GM18517 (cell line): Measurements from ENCODE around the gene TBC1D5.

Experiments
- ATAC-seq: cut with Tn5 transposase; IDR thresholded peaks from one replicate; pipeline ENCODE4 v1.9.1; 2021; ENCODE audit warnings: mild to moderate bottlenecking, moderate library complexity; ENCODE audit not compliant: unreplicated experiment

TBC1D5 gene

DNA sequence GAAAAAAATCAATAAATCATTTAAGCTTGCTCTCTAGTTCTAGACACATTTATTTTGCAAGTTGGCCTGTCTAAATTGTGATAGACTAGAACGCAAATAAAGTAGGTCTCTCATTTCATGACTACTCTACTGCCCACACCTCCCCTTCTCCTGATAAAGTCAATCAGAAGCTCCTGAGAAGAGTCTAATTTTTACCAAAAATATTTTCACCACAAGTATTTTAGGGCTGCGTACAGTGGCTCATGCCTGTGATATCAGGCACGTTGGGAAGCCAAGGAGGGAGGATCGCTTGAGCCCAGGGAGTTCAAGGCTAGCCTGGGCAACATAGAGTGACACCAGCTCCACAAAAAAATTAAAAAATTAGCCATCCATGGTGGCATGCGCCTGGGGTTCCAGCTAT lies 136.5 kb downstream of the TBC1D5 start:
- ATAC-seq: no peak

DNA sequence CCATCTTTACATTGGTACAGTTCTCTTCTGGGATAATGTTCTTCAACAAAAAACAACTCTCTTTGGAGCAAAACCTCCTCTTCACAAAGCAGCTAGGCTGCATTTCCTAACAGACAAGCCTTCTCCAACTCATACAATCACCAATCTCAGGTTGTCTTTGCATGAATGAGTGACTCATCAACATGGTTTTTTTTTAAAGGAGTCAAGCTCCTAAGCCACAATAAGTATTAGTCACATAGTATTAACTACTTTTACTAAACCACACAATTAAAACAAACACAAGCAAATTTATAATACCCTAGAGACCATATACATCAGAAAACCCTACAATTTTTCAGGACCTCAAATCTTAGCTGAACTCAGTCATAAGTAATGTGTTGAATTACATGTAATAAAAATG lies 137.4 kb downstream of the TBC1D5 start:
- no peak for ATAC-seq

DNA sequence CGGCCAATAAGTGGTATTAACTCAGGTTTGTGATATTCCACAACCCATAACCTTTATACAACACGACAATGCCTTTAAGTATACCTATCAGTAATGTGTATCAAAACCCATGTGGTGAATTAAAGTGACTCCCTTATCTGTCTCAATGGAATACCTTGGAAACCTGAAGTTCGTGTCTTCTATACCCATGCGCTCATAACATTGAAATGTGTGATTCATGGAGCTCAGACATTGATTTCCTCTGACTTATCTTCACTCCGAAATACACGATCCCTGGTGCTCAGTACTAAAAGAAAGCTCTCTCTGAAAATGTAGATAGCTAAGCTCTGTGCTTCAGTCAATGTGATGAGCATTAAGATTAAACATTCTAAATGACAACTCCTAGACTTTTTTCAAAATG lies 140.3 kb downstream of the TBC1D5 start:
- ATAC-seq: no peak

DNA sequence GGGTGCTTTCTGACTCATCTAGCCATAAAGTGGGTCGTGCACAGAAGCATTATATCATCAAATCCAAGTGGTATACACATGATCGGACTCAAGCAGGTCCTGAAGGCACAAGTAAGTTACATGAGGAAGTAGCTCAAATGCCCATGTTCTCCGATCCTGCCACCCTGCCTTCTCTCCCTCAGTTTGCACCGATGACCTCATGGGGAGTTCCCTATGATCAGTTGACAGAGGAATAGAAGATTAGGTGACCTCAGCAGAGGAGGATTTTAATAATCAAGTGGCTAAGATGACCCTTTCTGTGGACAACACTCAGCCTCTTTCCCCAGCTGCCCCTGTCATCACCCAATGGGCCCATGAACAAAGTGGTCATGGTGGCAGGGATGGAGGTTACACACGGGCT lies 149.5 kb downstream of the TBC1D5 start:
- no peak for ATAC-seq

DNA sequence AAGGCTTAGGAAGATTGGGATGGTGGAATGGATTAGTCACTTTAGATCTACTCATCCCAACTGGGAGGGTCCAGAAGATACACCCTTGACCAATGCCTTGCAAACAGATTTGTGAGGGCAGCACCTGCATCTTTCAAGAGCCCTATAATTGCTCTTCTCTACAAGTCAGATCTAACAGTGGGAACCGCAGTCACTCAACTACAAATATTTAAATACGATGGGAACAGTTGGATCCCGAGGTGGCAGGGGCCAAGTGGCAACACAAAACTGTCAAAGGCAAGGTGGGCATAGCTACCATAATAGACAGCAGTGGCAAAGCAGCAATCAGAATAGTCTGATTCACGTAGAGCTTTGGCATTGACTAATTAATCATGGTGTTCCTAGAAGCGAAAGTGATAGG lies 152.0 kb downstream of the TBC1D5 start:
- ATAC-seq: no peak

DNA sequence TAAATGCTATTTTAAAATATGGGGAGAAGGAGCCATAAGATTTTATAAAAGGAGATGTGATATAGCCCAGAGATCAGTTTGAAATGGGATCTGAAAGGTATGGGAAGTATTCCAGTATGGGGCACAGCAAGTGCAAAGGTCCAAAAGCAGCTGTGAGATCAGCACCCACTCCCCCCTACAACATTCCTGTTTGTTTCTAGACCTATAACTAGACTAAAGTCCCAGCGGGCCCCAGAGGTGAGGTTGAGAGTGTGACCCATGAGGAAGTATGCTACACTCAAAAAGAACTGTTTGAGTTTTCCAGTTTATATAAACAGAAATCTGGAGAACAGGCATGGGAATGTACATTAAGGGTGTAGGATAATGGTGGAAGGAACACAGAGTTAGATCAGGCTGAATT lies 152.5 kb downstream of the TBC1D5 start:
- ATAC-seq: no peak

DNA sequence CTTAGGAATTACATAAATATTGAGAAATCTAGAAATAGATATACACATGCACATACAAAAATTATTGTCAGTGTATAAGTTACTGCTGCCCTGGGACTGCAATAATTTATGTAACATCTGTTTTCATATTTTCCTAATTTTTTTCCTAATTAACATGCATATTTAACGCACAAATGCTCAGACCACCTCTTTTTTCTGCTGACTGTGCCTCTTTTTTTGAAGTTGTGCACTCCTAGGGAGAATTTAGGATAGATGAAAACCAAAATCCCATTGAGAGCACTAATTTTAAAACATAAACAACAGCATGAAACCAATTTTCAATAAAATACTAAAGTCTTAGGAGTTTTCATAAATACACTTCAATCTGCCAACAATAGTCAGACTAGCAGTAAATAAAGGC lies 154.0 kb downstream of the TBC1D5 start:
- ATAC-seq: no peak

DNA sequence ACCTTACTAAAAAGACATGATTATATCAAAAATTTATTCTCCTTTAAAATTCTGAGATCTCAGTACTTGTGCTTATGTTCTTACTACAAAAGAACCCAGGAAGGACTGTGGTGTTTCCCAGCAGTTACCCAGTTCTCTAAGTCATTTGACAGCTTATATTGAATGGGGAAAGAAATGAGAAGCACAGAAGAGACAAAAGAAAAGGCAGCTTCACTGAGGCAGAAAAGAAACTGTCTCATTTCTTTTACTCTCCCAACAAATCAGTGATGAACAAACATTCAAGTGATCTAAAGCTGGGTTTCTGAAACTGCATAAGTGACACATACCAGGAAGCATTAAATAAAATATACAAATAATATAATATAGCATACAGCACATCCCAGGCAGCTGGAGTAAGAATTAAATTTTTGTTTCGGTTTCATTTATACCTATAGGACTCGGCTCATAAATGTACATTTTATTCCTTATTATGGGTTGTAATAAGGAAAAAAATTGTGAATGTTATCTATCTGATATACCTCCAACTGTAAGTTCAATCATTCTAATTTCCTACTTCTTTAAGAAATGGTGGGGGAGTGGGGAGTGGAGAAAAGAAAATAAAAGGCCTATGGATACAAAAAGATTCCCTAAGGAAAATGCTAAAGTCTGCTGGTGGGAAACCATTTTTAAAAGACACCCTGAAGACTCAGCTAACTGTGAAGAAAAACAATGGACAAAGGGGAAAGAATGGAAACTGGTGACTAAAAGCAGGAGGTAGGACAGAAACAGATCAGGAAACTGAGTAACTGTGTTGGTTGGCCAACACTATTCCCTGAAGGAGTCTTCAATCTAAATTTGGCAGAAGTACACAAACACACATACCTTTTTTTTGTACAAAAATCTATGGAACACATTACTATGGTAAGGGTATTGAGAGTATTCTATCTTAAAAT lies 156.8 kb downstream of the TBC1D5 start:
- no peak for ATAC-seq

DNA sequence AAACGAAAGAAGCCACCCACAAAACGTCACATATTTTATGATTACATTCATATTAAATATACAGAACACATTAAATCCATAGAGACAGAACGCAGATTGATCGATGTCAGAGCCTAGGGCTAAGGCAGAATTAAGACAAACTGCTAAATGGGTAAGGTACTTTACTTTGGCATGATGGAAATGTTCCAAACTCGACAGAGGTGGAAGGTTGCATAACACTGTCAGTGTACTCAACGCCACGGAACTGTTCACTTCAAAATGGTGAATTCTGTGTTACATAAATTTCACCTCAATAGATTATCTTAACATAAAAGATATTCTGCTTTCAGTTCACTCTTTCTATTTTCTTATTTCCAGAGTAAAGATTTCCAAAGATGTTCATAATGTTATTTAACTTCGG lies 158.4 kb downstream of the TBC1D5 start:
- no peak for ATAC-seq

DNA sequence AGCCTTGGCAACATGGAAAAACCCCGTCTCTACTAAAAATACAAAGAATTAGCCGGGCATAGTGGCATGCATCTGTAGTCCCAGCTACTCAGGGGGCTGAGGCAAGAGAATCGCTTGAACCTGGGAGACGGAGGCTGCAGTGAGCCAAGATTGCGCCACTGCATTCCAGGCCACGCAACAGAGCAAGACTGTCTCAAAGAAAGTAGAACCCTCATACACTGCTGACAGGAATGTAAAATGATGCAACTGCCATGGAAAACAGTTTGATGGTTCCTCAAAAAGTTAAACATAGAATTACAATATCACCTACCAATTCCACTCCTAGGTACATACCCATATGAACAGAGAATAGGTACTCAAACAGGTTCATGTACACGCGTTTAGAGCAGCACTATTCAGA lies 158.9 kb downstream of the TBC1D5 start:
- ATAC-seq: no peak

DNA sequence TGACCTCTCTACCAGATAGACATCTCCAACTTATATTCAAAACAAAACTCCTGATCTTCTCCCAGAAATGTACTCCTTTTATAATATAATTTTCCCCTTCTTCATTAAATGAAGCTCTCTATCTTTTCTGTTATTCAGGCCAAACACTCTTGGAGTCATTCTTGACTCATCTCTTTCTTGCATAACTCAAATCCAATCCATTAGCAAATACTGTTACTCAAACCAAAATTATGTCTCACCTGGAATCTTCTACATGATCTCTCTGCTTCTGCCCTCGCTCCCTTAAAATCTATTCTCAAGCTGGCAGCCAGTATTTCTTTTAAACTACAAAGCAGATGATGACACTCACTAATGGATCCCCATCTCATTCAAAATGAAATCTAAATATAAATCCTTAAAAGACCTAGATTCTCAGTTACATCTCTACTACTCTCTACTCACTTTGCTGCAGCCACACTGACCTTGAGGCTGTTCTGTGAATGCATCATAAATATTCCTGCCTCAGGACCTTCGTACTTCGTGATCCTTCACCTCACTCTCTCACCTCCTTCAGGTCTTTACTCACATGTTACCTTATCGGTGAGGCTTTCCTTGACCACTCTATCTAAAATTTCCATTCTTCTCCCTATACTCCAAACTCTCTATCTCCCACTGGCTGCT lies 160.9 kb downstream of the TBC1D5 start:
- ATAC-seq: no peak

DNA sequence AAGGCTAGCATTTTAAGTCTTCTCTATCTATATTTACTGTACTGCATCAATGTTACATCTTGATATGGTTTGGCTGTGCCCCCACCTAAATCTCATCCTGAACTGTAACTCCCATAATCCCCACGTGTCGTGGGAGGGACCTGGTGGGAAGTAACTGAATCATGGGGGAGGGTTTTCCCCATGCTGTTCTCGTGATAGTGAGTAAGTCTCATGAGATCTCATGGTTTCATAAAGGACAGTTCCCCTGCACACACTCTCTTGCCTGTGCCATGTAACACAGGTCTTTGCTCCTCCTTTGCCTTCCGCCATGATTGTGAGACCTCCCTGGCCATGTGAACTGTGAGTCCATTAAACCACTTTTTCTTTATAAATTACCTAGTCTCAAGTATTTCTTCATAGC lies 161.5 kb downstream of the TBC1D5 start:
- no peak for ATAC-seq

DNA sequence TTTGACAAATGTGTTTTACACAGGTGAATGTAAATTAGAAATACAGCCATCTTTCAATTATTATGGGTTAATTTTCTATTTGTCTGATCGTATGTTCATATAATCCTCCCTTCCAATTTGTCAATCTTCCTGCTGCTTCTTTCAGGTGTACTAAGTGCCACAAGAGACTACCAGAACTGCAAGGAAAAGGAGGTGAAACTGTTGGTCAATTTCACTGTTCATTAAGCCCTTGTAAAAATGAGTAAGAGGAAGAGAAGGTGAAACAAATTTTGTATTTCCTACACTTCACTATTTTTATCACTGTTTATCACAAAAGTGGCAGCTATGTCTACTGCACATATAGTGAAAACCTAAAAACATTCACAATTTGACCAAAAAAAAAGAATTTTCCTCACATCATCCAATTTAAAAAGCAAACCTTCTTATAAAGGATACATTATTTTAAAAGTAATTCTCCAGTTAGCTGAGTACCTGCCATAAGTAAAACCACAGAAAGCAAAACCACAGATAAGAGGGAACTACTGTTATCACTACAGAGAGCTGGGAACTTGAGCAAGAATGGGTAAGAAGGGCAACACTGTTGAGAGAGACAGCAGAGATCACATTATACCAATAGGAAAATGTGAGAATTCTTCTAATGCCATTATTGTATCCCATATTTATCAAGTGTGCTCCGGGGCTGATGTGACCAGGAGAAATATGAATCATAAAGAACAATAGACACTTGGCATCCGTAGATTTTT lies 163.0 kb downstream of the TBC1D5 start:
- peak; percentile 97 for ATAC-seq

DNA sequence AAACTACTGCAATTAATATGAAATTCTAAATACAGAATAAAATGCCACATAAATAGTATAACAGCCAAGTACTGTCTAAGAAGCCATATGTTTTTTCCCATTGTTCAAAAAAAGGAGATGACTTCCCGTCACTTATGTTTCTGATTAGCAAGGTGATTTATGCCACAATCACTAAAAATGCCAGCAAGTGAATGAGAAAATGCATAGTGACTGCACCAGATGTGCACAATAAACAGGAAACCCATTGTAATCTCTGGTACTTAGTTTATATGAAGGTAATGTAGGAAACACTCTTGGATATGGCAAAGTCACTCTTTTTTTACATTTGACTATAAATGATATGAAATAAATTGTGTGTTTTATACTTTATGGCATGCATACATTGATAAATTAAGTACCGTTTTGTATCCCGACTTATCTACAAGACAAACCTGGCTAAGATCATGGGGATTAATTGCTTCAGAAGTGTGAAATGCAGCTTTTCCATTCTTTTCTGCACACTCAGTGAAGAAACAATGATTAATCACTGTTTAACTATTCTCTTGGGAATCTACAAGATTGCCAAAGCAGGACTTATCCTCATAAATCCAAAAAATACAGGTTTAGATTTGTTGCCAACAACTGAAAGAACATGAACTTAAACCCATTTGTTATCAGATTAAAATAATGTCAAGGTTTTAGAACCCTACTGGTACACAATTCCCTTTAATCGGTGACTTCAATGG lies 164.5 kb downstream of the TBC1D5 start:
- ATAC-seq: no peak

DNA sequence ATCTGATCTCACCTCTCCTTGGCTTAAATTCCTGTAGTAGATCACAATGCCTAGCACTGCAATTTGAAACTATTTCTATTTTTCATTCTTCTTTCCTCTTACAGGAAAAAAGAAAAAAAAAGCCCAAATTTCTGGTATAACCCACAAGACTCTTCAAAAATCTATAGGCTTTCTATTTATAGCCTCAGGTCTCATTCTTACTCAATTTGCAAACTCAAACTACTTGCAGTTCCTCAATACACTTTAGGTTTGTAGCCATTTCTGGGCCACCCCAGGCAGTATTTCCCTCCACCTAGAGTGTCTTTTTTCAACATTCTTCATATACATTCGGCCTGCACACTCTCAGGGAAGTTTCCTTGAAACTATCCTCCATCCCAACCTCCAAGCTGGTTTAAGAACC lies 169.0 kb downstream of the TBC1D5 start:
- peak; percentile 98 for ATAC-seq

DNA sequence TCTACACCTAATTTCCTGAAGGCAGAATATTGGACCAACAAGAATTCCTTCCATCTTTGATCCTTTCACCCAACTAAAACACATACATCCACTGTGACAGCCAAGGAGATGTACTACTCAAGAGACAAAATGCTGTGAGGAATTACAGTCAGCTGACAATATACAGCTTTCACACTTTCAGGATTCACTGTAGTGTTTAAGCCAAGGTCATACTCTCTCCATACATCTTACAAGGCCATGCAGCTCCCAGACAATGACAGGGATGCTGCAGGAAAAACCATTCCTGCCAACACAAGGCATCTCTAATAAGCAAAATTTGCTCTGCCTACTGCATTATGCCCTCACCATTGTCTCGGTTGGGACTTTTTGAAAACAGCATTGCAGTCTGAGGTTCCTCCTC lies 170.7 kb downstream of the TBC1D5 start:
- no peak for ATAC-seq

DNA sequence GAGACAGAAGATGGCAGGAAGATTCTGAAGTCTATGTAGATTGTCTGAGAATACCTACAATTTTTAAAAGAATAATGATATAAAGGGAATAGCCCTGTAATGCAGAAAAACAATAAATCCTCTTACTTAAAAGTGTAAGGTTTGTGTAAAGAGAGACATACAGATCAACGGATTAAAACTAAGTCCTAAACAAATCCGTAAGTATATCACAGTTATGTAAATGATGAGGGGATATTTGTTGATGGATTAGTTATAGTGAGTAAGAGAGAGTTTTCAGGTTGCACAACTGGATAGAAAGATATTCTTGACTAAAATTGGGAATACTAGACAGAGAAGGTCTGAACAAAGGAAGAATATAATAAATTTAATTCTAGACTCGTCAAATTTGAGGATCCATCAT lies 179.6 kb downstream of the TBC1D5 start:
- no peak for ATAC-seq

DNA sequence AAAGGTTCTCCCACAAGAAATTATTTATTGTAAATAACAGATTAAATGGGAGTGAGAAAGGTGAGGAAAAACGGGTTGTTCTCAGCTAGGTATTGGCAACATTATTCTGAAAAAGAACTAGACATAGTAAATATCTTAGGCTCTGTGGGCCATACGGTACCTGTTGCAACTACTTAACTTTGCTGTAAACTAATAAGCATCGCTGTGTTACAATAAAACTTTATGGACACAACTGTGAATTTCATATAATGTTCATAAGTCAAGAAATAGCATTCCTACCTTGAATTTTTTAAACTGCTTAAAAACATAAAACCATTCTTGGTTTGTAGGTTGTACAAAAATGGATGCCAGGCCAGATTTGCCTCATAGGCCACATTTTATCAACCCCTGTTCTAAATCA lies 183.9 kb downstream of the TBC1D5 start:
- no peak for ATAC-seq

DNA sequence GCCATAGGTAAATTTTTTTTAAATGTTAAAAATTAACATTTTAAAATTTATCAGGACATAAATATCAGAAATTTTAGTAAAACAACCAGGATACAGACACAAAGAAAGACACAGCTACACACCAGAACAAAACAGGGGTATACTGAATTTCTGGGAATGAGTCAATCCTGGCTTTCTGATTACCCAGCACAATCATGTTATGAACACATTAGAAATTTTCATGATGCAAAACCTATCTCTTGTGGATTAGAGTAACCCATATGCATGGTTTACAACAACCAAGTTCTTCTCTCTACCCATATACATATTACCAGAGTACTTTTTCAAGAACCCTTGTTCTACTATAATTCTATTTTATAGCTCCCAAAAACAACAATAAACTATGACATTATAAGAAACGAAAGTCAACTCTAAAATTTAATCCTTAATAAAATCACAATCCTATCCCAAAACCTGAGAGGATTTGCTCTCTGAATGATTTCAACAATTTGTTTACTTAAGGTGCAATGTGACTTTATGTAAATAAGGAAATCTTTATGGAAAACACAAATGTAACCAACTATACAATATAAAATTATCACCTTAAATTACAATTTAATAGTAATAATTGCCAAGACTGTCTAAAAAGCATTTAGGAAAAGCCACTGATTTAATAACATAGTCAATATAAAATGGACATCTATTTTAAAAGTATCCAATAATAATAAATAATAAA lies 184.5 kb downstream of the TBC1D5 start:
- ATAC-seq: no peak

DNA sequence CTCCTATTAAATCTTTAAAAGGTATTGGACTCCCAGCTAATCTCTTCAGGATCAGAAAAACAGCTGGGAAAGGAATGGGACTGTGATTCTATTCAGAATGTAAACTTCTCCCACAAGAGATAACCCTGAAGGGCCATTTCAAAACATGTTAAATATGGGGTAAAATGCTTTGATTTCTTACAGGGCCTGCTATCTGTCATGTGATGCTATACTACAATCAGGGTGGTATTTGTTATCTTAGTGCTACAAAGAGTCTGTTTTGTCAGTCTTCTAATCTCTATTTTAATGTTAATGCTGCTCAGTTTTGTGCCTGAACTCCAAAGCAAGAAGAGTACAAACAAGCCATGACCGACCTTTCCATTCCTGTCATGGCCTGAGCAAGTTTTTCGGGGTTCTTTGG lies 186.9 kb downstream of the TBC1D5 start:
- no peak for ATAC-seq
